Mesenchymal stem cell (in vitro differentiated cells and primary cell): ENCODE measurements around the gene RGMA.
"Not testable (repeated sequence)": the region's sequence is repeated elsewhere in the genome, so short reads cannot be mapped to it uniquely, and the experiment has no call there.

Experiments
- DNase-seq: peaks from one replicate; pipeline ENCODE4 v3.0.0-alpha.2; 2013
- H2AFZ ChIP-seq: one replicate; pipeline ENCODE4 v1.6.1; 2013; ENCODE audit warnings: low read depth, mild to moderate bottlenecking, control low read depth, inconsistent platforms, low read length, moderate library complexity
- H2AK5ac ChIP-seq: 2 replicates; pipeline ENCODE4 v1.6.1; 2013; ENCODE audit warnings: low read length, moderate library complexity, mild to moderate bottlenecking, inconsistent platforms; ENCODE audit not compliant: severe bottlenecking
- H2BK120ac ChIP-seq: one replicate; pipeline ENCODE4 v1.6.1; 2013; ENCODE audit warnings: low read depth, mild to moderate bottlenecking, inconsistent platforms, low read length, moderate library complexity
- H2BK12ac ChIP-seq, 2 experiments: one replicate each; pipeline ENCODE4 v1.6.1; 2013; ENCODE audit warnings: inconsistent platforms in 2 of 2, low read length in 2 of 2, mild to moderate bottlenecking in 2 of 2, moderate library complexity in 2 of 2, control low read depth in 1 of 2
- H2BK15ac ChIP-seq: one replicate; pipeline ENCODE4 v1.6.1; 2013; ENCODE audit warnings: mild to moderate bottlenecking, low read depth, inconsistent platforms; ENCODE audit not compliant: poor library complexity, severe bottlenecking
- H2BK5ac ChIP-seq: 2 replicates; pipeline ENCODE4 v1.6.1; 2013; ENCODE audit warnings: low read depth, mild to moderate bottlenecking, low read length, control low read depth, inconsistent platforms; ENCODE audit not compliant: poor library complexity, severe bottlenecking
- H3K14ac ChIP-seq, 2 experiments: one replicate each; pipeline ENCODE4 v1.6.1; 2013; ENCODE audit warnings: inconsistent platforms in 2 of 2, low read length in 2 of 2, control low read depth in 1 of 2, mild to moderate bottlenecking in 1 of 2, moderate library complexity in 1 of 2
- H3K18ac ChIP-seq, 2 experiments: one replicate each; pipeline ENCODE4 v1.6.1; 2013; ENCODE audit warnings: inconsistent platforms in 2 of 2, low read length in 2 of 2, control low read depth in 1 of 2, low read depth in 1 of 2, mild to moderate bottlenecking in 1 of 2
- H3K23ac ChIP-seq, 2 experiments: one replicate each; pipeline ENCODE4 v1.6.1; 2013; ENCODE audit warnings: inconsistent platforms in 2 of 2, low read length in 2 of 2, mild to moderate bottlenecking in 2 of 2, moderate library complexity in 2 of 2, control low read depth in 1 of 2
- H3K27ac ChIP-seq: 2 replicates; pipeline ENCODE4 v1.5.1; 2013; ENCODE audit warnings: mild to moderate bottlenecking, moderate library complexity, low read length, control low read depth, inconsistent platforms; ENCODE audit not compliant: poor library complexity, severe bottlenecking
- H3K27me3 ChIP-seq, 2 experiments: 2 replicates each; pipeline versions ENCODE4 v1.6.1 to v1.7.0; 2013; ENCODE audit warnings: low read length in 2 of 2, mild to moderate bottlenecking in 2 of 2, moderate library complexity in 2 of 2, control low read depth in 1 of 2, inconsistent platforms in 1 of 2; ENCODE audit not compliant: control insufficient read depth in 1 of 2, insufficient read depth in 1 of 2
- H3K36me3 ChIP-seq, 2 experiments: 2 replicates each; pipeline versions ENCODE4 v1.6.1 to v1.7.0; 2013; ENCODE audit warnings: low read length in 2 of 2, control low read depth in 1 of 2, inconsistent platforms in 1 of 2, low read depth in 1 of 2, mild to moderate bottlenecking in 1 of 2; ENCODE audit not compliant: insufficient read depth in 2 of 2, control insufficient read depth in 1 of 2
- H3K4ac ChIP-seq, 2 experiments: one replicate each; pipeline ENCODE4 v1.6.1; 2013; ENCODE audit warnings: inconsistent platforms in 2 of 2, low read length in 2 of 2, mild to moderate bottlenecking in 2 of 2, moderate library complexity in 2 of 2, control low read depth in 1 of 2, low read depth in 1 of 2
- H3K4me1 ChIP-seq: 2 replicates; pipeline ENCODE4 v1.6.1; 2013; ENCODE audit warnings: low read depth, low read length, control low read depth; ENCODE audit not compliant: control insufficient read depth, insufficient read depth
- H3K4me2 ChIP-seq: 2 replicates; pipeline ENCODE4 v1.6.1; 2013; ENCODE audit warnings: low read length, mild to moderate bottlenecking, inconsistent platforms; ENCODE audit not compliant: poor library complexity, severe bottlenecking
- H3K4me3 ChIP-seq, 2 experiments: 2 replicates each; pipeline versions ENCODE4 v1.5.1 to v1.7.0; 2013; ENCODE audit warnings: low read length in 2 of 2, mild to moderate bottlenecking in 2 of 2, control low read depth in 1 of 2, low read depth in 1 of 2; ENCODE audit not compliant: insufficient read depth in 1 of 2
- H3K79me1 ChIP-seq: replicated peaks from 2 replicates; pipeline ENCODE4 v1.6.1; 2013; ENCODE audit warnings: mild to moderate bottlenecking, control low read depth, low read length, inconsistent platforms; ENCODE audit not compliant: poor library complexity, severe bottlenecking
- H3K9ac ChIP-seq: 2 replicates; pipeline ENCODE4 v1.7.0; 2013; ENCODE audit warnings: mild to moderate bottlenecking, low read length, moderate library complexity
- H3K9me3 ChIP-seq: 2 replicates; pipeline ENCODE4 v1.7.0; 2013; ENCODE audit warnings: mild to moderate bottlenecking, low read length; ENCODE audit not compliant: control insufficient read depth
- H4K8ac ChIP-seq: one replicate; pipeline ENCODE4 v1.6.1; 2013; ENCODE audit warnings: inconsistent platforms, mild to moderate bottlenecking, low read length, moderate library complexity
- H4K91ac ChIP-seq: one replicate; pipeline ENCODE4 v1.6.1; 2013; ENCODE audit warnings: mild to moderate bottlenecking, low read length, inconsistent platforms
- WGBS: methylation state at CpG from one replicate; pipeline ENCODE4 v1.1.7; 2013; ENCODE audit warnings: mixed read lengths; 5-methylcytosine and 5-hydroxymethylcytosine counted together

The RGMA gene

GRCh38 chr15:93063796-93064690, 25.0 kb downstream of the RGMA start:
- Histone ChIP-seq H3K4me2 (no peak overlapping the region), H2BK15ac (no peak overlapping the region), H3K4me3 (no peak overlapping the region), H2AFZ (no peak overlapping the region), H2BK5ac (no peak overlapping the region), H3K9ac (no peak overlapping the region), H3K14ac (no peak overlapping the region), H2BK12ac (no peak overlapping the region), H3K9me3 (no peaks in the 10 kb centered on the region), H3K79me1 (no peaks in the 10 kb centered on the region), H4K8ac (no peak overlapping the region), H3K23ac (no peak overlapping the region), H3K27me3 (peaks cover 12 to 39% of the 10 kb centered on the region in 2 experiments), H4K91ac (no peak overlapping the region), H3K36me3 (peaks cover 0 to 16% of the 10 kb centered on the region in 2 experiments), H3K4ac (no peak overlapping the region), H3K27ac (no peak overlapping the region), H3K18ac (no peak overlapping the region), H3K4me1 (peaks cover 4% of the 10 kb centered on the region), H2AK5ac (no peak overlapping the region), H2BK120ac (no peak overlapping the region)
- WGBS, result 86% methylated on average over 21 of the region's 23 CpGs
- DNase-seq, result no peak

GRCh38 chr15:93063262-93063671, 25.7 kb downstream of the RGMA start:
- 74% methylated on average over 7 of the region's 8 CpGs for WGBS
- H2BK120ac ChIP-seq, result no peak overlapping the region
- DNase-seq, result no peak

GRCh38 chr15:93062628-93063261, 26.3 kb downstream of the RGMA start:
- H3K18ac ChIP-seq, H2BK5ac ChIP-seq, DNase-seq, H3K4me2 ChIP-seq, H3K79me1 ChIP-seq, H3K4me3 ChIP-seq, H3K27ac ChIP-seq, H2AFZ ChIP-seq, H4K8ac ChIP-seq, H3K23ac ChIP-seq, H3K4ac ChIP-seq, H2BK120ac ChIP-seq, H2BK12ac ChIP-seq, H2AK5ac ChIP-seq, H3K14ac ChIP-seq, H2BK15ac ChIP-seq, H3K4me1 ChIP-seq, H3K9ac ChIP-seq, H4K91ac ChIP-seq, H3K9me3 ChIP-seq: not testable (repeated sequence)
- Histone ChIP-seq H3K36me3 (peaks cover 0 to 16% of the 10 kb centered on the region in 2 experiments), H3K27me3 (peaks cover 12 to 46% of the 10 kb centered on the region in 2 experiments)
- 74% methylated on average over 9 of the region's 13 CpGs for WGBS

More at GRCh38 chr15:93063262-93063671, 25.7 kb downstream of the RGMA start:
- H3K9ac ChIP-seq, result no peak overlapping the region
- H4K8ac ChIP-seq, result no peak overlapping the region
- no peak overlapping the region for H3K27ac ChIP-seq
- H3K4me3 ChIP-seq, result no peak overlapping the region
- no peak overlapping the region for H3K18ac ChIP-seq
- H2AK5ac ChIP-seq, result no peak overlapping the region
- H3K14ac ChIP-seq, result no peak overlapping the region
- H2BK12ac ChIP-seq, result no peak overlapping the region
- no peak overlapping the region for H2BK5ac ChIP-seq
- H3K23ac ChIP-seq, result no peak overlapping the region
- H4K91ac ChIP-seq, result no peak overlapping the region
- H3K4ac ChIP-seq, result no peak overlapping the region
- no peaks in the 10 kb centered on the region for H3K79me1 ChIP-seq
- peaks cover 0 to 16% of the 10 kb centered on the region in 2 experiments for H3K36me3 ChIP-seq
- no peak overlapping the region for H2BK15ac ChIP-seq
- H3K27me3 ChIP-seq, result peaks cover 12 to 41% of the 10 kb centered on the region in 2 experiments
- H2AFZ ChIP-seq, result no peak overlapping the region
- peaks cover 4% of the 10 kb centered on the region for H3K4me1 ChIP-seq
- no peak overlapping the region for H3K4me2 ChIP-seq
- no peaks in the 10 kb centered on the region for H3K9me3 ChIP-seq
